NCI-H2107 (cell line): Measurements from ENCODE around the gene SBF2.
"Not testable (repeated sequence)": the region's sequence is repeated elsewhere in the genome, so short reads cannot be mapped to it uniquely, and the experiment has no call there.

Source experiments
- DNase-seq: peaks from one replicate; lab custom pipeline; 2025; lab: John Stamatoyannopoulos, UW

SBF2 gene

GRCh38 chr11:10012068-10012467 is 282.0 kb downstream of the SBF2 start:
- no peak for DNase-seq

- no peak for DNase-seq
These were observed 288.0 kb downstream of the SBF2 start for GRCh38 chr11:10005955-10006525.

GRCh38 chr11:10004526-10005113 is 289.4 kb downstream of the SBF2 start:
- no peak for DNase-seq

- no peak for DNase-seq
These were observed 291.8 kb downstream of the SBF2 start for GRCh38 chr11:10002221-10002620.

- no peak for DNase-seq
These were observed 301.7 kb downstream of the SBF2 start for GRCh38 chr11:9992306-9992705.

GRCh38 chr11:9990221-9990973 is 303.6 kb downstream of the SBF2 start:
- no peak for DNase-seq

- not testable (repeated sequence) for DNase-seq
These were observed 306.7 kb downstream of the SBF2 start for GRCh38 chr11:9987303-9987702.

GRCh38 chr11:9982796-9983579 is 311.0 kb downstream of the SBF2 start:
- no peak for DNase-seq

GRCh38 chr11:9982127-9982795 is 311.8 kb downstream of the SBF2 start:
- DNase-seq = no peak

- DNase-seq = no peak
These were observed 313.1 kb downstream of the SBF2 start for GRCh38 chr11:9980931-9981330.

- DNase-seq = no peak
These were observed 316.5 kb downstream of the SBF2 start for GRCh38 chr11:9977554-9977953.

- DNase-seq = no peak
These were observed 319.6 kb downstream of the SBF2 start for GRCh38 chr11:9974375-9974774.

GRCh38 chr11:9973921-9974320 is 320.1 kb downstream of the SBF2 start:
- DNase-seq = no peak

- DNase-seq = peak; percentile 1
These were observed 321.0 kb downstream of the SBF2 start for GRCh38 chr11:9972989-9973388.

GRCh38 chr11:9971894-9972293 is 322.1 kb downstream of the SBF2 start:
- DNase-seq = no peak

- no peak for DNase-seq
These were observed 325.0 kb downstream of the SBF2 start for GRCh38 chr11:9969068-9969467.

- no peak for DNase-seq
These were observed 331.3 kb downstream of the SBF2 start for GRCh38 chr11:9962722-9963121.

- DNase-seq = no peak
These were observed 336.9 kb downstream of the SBF2 start for GRCh38 chr11:9957072-9957471.

- no peak for DNase-seq
These were observed 337.5 kb downstream of the SBF2 start for GRCh38 chr11:9956483-9956882.

- DNase-seq = no peak
These were observed 338.6 kb downstream of the SBF2 start for GRCh38 chr11:9955391-9955790.

- DNase-seq = no peak
These were observed 339.9 kb downstream of the SBF2 start for GRCh38 chr11:9953994-9954626.
